ENCODE results near the gene MRGPRX2.

Gene MRGPRX2

DNA sequence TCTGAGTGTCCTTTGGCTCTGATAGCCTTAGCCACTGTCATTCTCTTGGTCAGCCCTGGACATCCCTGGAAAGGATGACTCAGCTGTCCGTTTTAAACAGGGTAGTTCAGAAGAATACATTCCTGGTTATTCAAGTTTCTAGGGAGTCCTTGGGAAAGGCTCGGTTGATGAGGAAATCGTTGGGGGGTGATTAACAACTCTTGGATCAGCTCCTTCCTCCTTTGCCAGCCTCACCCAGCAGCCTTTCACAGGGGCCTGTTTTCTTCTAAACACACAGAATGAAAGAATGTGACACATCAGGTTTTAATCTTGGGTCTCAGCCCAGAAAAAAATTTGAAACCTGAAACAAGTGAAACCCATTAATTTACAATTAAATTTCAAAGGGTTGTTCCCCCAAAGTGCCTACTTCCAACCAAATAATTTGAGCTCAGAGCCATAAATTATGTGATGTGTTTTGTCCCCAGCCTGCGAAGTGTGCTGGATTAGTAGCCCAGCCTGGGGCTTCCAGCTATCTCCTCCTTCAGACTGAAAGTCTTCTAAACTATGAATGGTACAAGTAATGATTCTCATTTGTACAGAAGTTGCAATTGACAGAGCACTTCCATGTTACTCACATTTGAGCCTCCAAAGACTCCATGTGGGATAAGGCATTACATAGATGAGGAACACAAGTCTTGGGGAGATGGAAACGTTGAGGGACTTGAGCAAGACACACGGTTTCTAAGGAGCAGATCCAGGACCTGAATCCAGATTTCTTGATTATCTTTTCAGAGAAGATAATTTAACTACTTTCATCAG is 19.3 kb upstream of the MRGPRX2 start:
- DNase-seq = no peak

DNA sequence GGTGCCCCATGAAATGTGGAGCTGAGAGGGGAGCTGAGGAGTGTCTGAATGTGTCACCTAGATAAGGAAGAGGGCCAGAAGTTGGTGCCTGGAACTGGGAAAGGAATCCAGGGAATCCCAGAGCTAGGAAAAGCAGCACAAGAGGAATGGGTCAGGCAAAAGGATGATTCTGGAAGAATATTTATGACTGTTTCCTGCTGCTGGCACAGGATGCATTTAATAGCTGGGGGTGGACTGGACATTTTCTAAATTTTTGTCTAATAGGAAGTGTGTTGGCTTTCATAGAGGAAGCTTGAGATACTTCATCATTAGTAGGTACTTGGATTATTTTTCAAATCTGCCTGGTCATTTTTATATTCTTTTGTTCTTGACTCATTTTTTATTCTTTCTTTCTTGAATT is 17.4 kb upstream of the MRGPRX2 start:
- in situ Hi-C loops (cut with MboI; ENCODE audit: low pct_unique_long_range_greater_than_20kb, low sequenced_read_pairs) = loop anchor here (25.0 kb wide), 1 partner anchor 459 kb away; no protein-coding TSS in a partner anchor
- DNase-seq = no peak

More for the DNA sequence above, 19.3 kb upstream of the MRGPRX2 start:
- in situ Hi-C loops (cut with MboI; ENCODE audit: low pct_unique_long_range_greater_than_20kb, low sequenced_read_pairs) = loop anchor here (25.0 kb wide), 1 partner anchor 457 kb away; no protein-coding TSS in a partner anchor

DNA sequence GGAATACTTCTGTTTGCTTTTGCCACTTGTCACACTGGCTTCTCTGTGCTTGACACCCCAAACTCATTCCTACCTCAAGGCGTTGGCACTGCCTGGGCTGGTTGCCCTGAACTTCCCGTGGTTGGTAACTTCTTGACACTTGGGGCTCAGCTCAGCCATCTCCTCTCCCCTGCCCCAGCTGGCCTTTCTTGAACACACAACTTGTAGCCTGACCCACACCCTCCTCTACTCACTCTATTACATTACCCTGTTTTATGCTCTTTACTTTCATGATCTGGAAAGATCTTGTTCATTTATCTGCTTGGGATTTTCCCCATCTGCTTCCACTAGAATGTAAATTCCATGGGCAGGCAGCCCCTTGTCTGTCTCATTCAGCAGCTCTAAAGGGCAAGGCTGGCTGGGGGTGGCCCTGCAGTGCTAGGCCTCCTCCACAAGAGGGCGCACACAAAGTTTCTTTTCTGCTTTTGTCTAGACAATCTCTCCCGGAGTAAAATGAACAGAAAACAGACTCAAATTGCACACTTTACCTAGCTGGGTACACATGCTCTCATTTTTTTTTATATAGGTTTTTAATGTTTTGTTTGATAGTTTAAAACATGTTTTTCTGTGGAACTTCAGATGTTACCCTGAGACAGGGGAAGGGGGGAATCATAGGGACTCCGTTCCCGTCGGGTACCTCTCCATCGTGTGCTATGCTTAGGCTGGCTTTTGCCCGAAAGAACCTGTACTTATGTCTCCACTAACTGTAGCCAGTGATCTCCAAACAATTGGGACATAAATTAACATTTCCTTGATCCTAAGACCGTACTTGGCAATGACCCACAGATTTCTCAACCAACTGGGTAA is 16.4 kb upstream of the MRGPRX2 start:
- in situ Hi-C loops (cut with MboI; ENCODE audit: low pct_unique_long_range_greater_than_20kb, low sequenced_read_pairs) = loop anchor here (25.0 kb wide), 1 partner anchor 460 kb away; no protein-coding TSS in a partner anchor
- DNase-seq = peak; percentile 73

DNA sequence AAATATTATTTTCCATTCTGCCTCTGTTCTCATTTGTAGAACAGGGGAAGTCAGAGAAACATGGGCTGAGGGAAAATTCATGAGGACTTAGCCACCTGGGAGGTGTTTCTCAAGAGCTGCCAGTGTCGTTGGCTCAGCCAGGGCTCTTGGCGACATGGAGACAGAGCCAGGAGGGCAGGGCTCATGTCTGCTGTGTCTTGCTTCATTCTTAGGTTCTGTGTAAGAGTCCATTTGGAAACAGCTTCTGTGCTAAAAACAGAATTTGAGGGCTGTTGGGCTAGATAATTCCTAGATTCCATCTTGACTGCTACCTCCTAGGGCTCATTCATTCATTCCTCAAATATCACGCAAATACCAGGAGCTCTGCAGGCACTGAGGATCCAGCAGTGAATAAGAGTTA is 15.1 kb upstream of the MRGPRX2 start:
- in situ Hi-C loops (cut with MboI; ENCODE audit: low pct_unique_long_range_greater_than_20kb, low sequenced_read_pairs) = loop anchor here (25.0 kb wide), 1 partner anchor 462 kb away; no protein-coding TSS in a partner anchor

DNA sequence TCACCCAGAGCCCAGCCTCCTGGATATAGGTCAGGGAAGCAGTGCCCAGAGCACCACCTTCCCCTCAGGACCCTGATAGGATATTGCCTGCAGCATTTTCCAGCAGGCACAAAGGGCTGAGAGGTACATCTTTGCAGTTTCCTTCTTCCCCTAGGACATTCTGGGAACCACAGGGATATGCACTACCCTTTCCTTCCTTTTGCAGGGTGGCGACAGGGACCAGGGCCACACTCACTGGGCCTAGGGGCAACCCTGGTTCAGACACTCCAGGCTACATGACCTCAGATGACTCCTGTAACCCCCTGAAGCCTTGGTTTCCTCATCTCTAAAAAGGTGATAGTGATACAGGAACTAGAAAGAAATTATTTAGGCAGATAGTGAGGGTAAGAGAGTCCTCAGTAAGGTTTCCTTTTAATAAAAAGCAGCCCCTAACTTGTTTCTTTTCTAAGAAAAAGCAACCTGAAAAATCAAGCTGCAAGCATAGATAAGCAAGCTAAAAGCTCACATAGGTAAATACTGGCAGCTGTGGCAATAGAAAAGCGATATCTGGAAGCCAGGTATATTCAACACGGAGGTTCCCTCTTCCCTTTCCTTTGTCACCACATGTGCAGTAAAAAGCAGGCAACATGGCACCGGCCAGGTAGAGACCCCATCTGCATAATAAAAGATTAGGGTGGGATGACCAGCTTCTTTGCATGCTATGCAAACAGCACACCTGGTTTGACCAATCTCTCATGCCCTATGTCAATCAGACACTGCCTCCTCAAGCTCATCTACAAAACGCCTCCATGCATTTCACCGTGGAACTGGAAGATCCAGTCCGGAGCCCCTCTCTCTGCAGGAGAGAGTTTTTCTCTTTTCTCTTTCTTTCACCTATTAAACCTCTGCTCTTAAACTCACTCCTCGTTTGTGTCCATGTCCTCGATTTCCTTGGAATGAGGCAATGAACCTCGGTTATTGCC is 13.2 kb upstream of the MRGPRX2 start:
- in situ Hi-C loops (cut with MboI; ENCODE audit: low pct_unique_long_range_greater_than_20kb, low sequenced_read_pairs) = no loop called here
- DNase-seq = no peak

More for the DNA sequence above, 15.1 kb upstream of the MRGPRX2 start:
- DNase-seq = no peak

DNA sequence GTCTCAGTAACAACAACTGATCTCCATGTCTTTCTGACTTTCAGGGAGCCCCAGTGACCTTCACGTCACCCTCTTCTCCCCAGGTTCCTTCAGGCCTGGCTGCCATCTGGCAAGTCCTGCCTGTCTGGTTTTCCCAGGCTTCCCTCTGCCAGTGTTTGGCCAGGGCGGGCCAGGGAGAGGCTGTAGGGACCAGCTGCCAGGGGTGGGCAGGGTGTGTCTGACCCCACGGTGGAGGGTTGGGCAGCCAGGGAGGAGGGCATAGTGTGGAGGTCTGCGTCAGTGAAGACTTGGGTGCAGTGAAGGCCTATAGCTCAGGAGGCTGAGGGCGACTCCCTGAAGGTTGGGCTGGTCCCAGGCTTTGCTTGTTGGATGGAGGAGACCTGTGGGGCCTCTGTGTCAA is 11.9 kb upstream of the MRGPRX2 start:
- in situ Hi-C loops (cut with MboI; ENCODE audit: low pct_unique_long_range_greater_than_20kb, low sequenced_read_pairs) = no loop called here
- no peak for DNase-seq

DNA sequence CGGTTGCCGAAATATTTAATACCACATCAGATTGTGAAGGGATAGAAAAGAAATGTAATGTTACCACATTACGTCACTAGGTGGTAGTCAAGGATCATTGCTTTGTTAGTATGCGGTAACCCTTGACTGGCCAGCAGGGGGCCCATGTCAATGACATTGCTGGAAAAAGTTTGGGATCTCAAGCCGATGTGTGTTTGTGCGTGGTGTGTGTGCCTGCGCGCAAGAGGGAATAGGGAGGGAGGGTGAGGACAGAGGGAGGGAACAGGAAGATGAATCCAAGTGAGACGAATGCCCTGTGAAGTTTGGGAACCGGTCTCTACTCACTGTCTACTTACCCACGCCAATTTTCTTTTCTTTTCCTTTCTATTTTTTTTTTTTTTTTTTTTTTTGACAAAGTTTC is 10.7 kb upstream of the MRGPRX2 start:
- peak; percentile 83 for DNase-seq
- in situ Hi-C loops (cut with MboI; ENCODE audit: low pct_unique_long_range_greater_than_20kb, low sequenced_read_pairs) = no loop called here

DNA sequence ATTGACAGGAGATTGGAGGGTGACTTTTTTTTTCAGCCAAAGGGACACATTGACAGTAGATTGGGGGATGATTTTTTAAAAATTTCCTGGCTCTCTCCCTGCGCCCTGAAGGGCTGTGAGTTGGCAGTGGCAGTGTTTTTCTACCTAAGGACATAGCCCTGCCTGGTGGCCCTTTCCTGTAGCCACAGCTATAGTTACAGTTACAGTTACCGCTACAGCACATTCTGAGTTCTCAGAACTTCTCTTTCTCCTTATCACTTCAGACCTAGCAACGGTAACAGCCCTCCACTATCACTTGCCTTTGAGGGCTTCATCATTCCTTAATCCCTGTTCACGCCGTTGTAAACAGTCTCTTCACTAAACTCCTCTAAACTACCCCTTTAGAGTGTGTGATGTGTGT is 684 bp downstream of the MRGPRX2 start:
- in situ Hi-C loops (cut with MboI; ENCODE audit: low pct_unique_long_range_greater_than_20kb, low sequenced_read_pairs) = no loop called here
- peak; percentile 4 for DNase-seq

DNA sequence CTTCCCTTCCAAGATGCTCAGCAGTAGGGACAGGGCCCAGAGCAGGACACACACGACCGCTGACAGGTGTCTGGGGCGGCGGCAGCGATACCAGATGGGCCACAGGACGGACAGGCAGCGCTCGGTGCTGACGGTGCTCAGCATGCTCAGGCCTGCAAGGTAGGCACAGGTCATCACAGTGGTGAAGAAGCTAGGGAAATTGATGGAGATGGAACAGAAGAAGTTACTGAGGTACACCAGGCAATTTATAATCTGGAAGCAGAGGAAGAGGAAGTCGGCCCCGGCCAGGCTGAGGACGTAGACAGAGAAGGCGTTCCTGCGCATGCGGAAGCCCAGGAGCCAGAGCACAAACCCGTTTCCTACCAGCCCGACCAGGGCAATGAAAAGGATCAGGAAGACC is 4.6 kb downstream of the MRGPRX2 start:
- in situ Hi-C loops (cut with MboI; ENCODE audit: low pct_unique_long_range_greater_than_20kb, low sequenced_read_pairs) = no loop called here

DNA sequence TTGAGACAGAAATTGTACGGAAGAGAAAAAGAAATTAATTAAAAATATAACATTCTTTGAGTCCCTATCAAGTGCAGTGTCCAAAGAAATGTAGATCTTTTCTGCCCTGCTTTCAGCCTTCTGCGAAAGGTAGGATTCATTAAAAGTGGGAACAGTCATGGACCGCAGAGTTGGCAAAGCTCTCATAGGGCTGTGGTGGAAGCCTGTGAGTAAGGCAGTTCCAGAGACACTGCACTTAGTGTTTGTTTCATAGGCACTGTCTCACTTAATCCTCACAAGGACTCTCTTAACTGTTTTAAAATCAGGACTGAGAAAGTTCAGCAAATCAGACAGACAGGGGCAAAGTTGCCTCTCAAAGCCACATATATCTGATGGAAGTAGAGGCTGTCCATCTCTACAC is 5.5 kb downstream of the MRGPRX2 start:
- DNase-seq = no peak
- in situ Hi-C loops (cut with MboI; ENCODE audit: low pct_unique_long_range_greater_than_20kb, low sequenced_read_pairs) = no loop called here

More for the DNA sequence above, 4.6 kb downstream of the MRGPRX2 start:
- DNase-seq = no peak

DNA sequence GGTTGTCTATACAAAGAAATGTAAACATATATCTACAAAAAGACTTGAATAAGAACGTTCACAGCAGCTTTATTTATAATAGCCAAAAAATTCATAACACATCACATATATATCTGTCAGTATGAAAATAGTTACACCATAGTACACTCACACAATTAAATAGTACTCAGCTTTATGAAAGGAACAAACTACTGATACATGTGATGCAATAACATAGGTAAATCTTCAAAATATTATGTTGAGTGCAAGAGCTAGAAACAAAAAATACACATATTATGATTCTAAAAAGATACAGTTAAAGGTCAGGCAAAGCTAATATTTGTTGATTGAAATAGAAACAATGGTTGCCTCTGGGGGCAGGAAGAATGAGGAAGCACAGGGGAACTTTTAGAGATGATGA is 6.6 kb downstream of the MRGPRX2 start:
- in situ Hi-C loops (cut with MboI; ENCODE audit: low pct_unique_long_range_greater_than_20kb, low sequenced_read_pairs) = no loop called here
- DNase-seq = no peak

DNA sequence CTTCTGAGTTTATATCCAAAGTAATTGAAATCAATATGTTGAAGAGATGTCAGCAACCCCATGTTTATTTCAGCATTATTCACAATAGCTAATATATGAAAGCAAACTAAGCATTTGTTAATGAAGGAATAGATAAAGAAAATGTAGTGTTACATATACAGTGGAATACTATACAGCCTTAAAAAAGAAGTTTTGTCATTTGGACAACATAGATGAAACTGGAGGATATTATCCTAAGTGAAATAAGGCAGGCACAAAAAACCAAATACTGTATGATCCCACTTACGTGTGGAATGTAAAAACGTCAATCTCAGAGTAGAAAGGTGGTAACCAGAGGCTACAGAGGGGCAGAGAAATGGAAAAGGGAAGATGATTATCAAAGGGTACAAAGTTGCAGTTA is 10.2 kb downstream of the MRGPRX2 start:
- no peak for DNase-seq
- in situ Hi-C loops (cut with MboI; ENCODE audit: low pct_unique_long_range_greater_than_20kb, low sequenced_read_pairs) = no loop called here

DNA sequence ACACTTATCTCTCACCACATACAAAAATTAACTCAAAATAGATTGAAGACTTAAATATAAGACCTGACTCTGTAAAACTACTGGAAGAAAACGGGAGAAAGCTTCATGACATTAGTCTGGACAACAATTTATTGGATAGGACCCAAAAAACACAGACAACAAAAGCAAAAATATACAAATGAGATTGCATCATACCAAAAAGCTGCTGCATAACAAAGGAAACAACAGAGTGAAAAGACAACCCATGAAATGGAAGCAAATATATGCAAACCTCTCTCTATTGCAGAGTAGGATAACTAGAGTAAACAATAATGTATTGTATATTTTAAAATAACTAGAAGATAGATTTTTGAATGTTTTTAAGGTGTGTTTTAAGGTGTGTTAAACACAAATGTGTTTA is 11.2 kb downstream of the MRGPRX2 start:
- in situ Hi-C loops (cut with MboI; ENCODE audit: low pct_unique_long_range_greater_than_20kb, low sequenced_read_pairs) = no loop called here
- no peak for DNase-seq

DNA sequence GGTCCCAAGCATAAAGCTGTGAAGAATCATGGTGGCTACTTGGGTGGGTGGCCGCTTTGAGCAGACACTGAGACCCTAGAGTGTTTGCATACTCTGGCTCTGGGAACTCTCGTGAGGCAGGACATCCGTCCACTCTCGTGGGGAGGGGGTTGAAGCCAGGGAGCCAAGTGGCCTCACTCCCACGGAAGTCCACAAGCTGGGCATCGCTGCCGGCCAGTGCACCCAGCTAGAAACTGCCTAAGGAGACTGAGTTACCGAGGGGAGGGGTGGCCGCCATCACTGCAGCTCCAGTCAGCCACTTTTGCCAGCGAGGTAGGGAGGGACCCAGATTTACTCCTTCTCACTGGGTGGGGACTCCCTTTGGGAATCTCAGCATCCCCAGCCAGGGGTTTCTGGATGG is 20.5 kb downstream of the MRGPRX2 start:
- DNase-seq = no peak

DNA sequence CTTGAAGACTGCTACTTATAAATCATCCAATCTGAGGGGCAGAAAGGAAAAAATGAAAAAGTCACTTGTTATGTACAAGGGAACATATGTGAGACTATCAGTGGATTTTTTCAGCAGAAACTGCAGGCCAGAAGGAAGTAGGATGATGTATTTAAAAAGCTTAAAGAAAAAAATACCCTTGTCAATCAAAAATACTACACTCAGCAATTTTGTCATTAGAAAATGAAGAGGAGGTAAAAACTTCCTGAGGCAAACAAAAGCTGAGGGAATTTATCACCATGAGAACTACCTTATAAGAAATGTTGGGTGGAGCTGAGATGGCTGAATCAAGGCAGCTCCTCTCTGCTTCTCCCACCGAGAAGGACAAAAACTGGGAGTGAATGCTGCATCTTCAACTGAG is 21.1 kb downstream of the MRGPRX2 start:
- in situ Hi-C loops (cut with MboI; ENCODE audit: low pct_unique_long_range_greater_than_20kb, low sequenced_read_pairs) = no loop called here
- no peak for DNase-seq

More for the DNA sequence above, 20.5 kb downstream of the MRGPRX2 start:
- in situ Hi-C loops (cut with MboI; ENCODE audit: low pct_unique_long_range_greater_than_20kb, low sequenced_read_pairs) = no loop called here

DNA sequence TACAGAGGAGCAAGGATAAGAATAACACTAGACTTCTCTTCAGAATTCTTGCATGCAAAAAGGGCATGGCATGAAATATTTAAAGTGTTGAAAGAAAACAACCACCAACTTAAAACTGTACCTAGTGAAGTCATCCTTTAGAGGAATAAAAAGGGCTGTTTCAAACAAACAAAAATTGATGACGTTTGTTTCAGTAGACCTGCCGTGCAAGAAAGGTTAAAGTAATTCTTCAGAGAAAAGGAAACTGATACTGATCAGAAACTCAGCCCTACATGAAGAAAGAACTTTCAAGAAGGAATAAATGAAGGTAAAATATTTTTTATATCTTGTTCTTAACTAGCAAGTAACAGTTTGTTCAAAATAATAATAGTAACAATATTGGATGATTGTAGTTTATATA is 27.5 kb downstream of the MRGPRX2 start:
- in situ Hi-C loops (cut with MboI; ENCODE audit: low pct_unique_long_range_greater_than_20kb, low sequenced_read_pairs) = no loop called here
- no peak for DNase-seq

DNA sequence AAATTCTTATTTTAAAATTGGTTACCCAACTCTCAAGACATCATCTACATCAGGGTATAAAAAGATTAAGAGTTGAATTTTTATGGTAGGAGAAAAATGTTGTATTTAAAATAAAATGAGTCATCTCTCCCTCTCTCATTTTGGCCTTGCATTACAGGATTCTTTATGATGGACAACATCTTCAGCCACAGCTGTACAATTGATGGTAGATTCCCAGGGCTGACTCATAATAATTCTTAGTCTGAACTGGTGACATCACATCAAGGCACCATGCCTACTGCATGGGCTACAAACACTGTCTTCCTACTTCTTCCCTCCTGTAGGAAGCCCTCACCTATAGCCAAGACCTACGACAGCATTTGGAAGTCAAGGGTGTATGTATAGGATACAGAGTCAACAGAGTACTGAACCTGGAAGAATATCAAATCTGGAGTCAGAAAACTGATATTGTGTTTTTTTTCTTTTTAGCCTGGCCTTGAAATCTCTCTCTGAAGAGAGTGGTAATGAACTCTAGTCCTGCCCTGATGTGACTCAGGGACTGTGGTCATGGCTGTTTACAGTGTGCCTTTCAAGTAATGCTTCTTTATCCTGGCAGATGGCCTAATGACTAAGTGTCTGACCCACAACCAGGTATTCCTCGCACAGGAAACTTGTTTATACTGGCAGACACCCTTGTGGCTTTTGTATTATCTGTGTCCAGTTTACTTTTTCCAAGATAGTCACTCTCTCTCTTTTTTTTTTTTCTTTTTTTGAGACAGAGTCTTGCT is 32.5 kb downstream of the MRGPRX2 start:
- no peak for DNase-seq
- in situ Hi-C loops (cut with MboI; ENCODE audit: low pct_unique_long_range_greater_than_20kb, low sequenced_read_pairs) = no loop called here

DNA sequence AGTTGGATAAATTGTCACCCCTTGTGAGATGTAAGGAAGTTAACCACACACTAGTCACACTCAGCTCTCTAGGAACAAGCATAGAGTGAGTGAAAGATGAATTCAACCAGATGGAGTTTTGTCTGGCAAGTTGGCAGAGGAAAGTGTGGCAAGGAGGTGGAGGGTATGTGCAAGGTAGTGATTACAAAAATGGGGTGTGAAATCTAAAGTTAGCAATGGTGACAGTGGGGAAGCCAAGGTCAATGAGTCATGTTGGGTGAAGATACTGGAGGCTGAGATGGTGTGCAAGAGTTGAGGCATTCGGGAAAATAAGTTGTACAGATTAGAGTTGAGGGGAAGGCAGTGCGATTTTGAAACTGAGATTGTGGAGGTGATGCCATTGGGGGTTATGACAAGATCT is 33.7 kb downstream of the MRGPRX2 start:
- in situ Hi-C loops (cut with MboI; ENCODE audit: low pct_unique_long_range_greater_than_20kb, low sequenced_read_pairs) = no loop called here
- DNase-seq = no peak

Measured in KBM-7 (cell line).